ENCODE results near the gene FADD.

The FADD gene

GRCh38 chr11:70161043-70161625, 42.0 kb upstream of the FADD start:
- FAIRE-seq, result no peak
- DNase-seq (ENCODE audit: insufficient read length, low spot score), result no peak
- TF ChIP-seq, protein P1, sequence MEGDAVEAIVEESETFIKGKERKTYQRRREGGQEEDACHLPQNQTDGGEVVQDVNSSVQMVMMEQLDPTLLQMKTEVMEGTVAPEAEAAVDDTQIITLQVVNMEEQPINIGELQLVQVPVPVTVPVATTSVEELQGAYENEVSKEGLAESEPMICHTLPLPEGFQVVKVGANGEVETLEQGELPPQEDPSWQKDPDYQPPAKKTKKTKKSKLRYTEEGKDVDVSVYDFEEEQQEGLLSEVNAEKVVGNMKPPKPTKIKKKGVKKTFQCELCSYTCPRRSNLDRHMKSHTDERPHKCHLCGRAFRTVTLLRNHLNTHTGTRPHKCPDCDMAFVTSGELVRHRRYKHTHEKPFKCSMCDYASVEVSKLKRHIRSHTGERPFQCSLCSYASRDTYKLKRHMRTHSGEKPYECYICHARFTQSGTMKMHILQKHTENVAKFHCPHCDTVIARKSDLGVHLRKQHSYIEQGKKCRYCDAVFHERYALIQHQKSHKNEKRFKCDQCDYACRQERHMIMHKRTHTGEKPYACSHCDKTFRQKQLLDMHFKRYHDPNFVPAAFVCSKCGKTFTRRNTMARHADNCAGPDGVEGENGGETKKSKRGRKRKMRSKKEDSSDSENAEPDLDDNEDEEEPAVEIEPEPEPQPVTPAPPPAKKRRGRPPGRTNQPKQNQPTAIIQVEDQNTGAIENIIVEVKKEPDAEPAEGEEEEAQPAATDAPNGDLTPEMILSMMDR (IDR thresholded peaks at IDR 0.05; ENCODE audit: insufficient read depth, missing control alignments), result no peak

DNA sequence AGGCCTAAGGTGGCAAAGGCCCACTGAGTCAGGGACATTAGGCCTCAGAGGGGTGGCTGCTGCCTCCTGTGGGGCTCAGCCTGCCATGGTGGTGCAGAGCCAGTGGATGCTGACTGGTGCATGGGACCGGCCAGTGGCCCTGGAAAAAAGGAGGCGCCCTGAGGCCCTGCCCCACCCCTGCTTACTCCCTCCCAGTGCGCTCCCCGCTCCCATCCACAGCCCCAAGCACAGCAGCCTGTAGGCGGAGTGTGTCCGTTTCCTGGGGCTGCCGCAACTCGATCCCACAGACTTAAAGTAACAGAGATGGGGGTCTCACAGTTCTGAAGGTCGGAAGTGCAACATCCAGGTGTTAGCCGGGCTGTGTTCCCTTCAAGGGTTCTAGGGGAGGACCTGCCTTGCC, 38.4 kb upstream of the FADD start:
- FAIRE-seq, result no peak
- no peak for DNase-seq (ENCODE audit: insufficient read length, low spot score)
- TF ChIP-seq, protein P1 (IDR thresholded peaks at IDR 0.05; ENCODE audit: insufficient read depth, missing control alignments), result no peak

- FAIRE-seq, result no peak
- DNase-seq (ENCODE audit: insufficient read length, low spot score), result no peak
- TF ChIP-seq, protein P1 (IDR thresholded peaks at IDR 0.05; ENCODE audit: insufficient read depth, missing control alignments), result no peak
Observed at GRCh38 chr11:70167120-70167519, 36.0 kb upstream of the FADD start.

DNA sequence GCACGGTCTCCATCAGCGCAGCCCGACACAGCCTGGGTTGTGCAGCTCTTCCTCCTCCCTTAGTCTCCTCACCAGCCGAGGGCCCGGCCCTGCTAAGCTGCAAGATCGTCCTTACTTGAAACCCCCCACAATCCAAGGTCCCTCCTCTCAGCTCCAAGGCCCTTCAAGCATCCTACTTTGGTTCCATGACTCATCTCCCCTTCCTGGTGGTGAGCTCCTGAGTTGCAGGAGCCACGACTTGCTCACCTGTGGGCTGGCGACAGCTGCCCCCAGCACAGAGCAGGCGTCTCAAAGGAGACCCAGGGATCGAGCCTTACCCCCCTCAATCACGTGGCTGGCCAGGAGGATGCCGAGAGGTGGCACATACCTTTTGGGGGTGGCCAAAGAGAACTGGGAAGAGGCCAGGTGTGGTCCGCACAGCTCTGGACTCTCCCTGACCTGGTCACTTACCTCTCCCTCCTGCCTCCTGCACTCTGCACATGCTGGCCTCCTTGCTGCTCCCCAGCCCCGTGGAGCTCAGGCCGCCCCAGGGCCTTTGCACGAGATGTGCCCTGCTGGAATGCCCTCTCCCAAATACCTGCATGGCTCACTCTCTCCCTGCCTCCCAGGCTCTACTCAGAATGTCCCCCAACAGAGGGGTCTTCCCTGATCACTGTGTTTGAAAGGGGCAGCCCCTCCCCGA, 35.2 kb upstream of the FADD start:
- FAIRE-seq (no peak), DNase-seq (ENCODE audit: insufficient read length, low spot score) (no peak)
- TF ChIP-seq, protein P1 (IDR thresholded peaks at IDR 0.05; ENCODE audit: insufficient read depth, missing control alignments), result no peak

GRCh38 chr11:70168405-70168754, 34.7 kb upstream of the FADD start:
- no peak for FAIRE-seq
- TF ChIP-seq, protein P1 (IDR thresholded peaks at IDR 0.05; ENCODE audit: insufficient read depth, missing control alignments), result no peak
- DNase-seq (ENCODE audit: insufficient read length, low spot score), result no peak

- FAIRE-seq, result no peak
- no peak for DNase-seq (ENCODE audit: insufficient read length, low spot score)
- TF ChIP-seq, protein P1 (IDR thresholded peaks at IDR 0.05; ENCODE audit: insufficient read depth, missing control alignments), result no peak
Observed at GRCh38 chr11:70169127-70169526, 34.0 kb upstream of the FADD start.

- FAIRE-seq (no peak), DNase-seq (ENCODE audit: insufficient read length, low spot score) (no peak)
- TF ChIP-seq, protein P1 (IDR thresholded peaks at IDR 0.05; ENCODE audit: insufficient read depth, missing control alignments), result no peak
Observed at GRCh38 chr11:70169632-70170031, 33.5 kb upstream of the FADD start.

Measured in D721Med (cell line).